H9 (cell line): ENCODE data around the gene SLC9A1. TPM values are rescaled to one million over a fixed set of nuclear protein-coding genes. Genes with fewer than 3 reads are reported as not detected.

Experiments
- DNase-seq: peaks from one replicate; pipeline ENCODE4 v3.0.0-alpha.2; 2017
- H2AFZ ChIP-seq: one replicate; pipeline ENCODE4 v1.6.1; 2013; ENCODE audit warnings: mild to moderate bottlenecking, low read length, control low read depth, moderate library complexity
- H2AK5ac ChIP-seq: 2 replicates; pipeline ENCODE4 v1.6.1; 2013; ENCODE audit warnings: low read length, control low read depth, mixed read lengths; ENCODE audit not compliant: insufficient read length
- H2BK120ac ChIP-seq: one replicate; pipeline ENCODE4 v1.6.1; 2013; ENCODE audit warnings: low read depth, mild to moderate bottlenecking, low read length, control low read depth, inconsistent platforms; ENCODE audit not compliant: poor library complexity, severe bottlenecking
- H2BK12ac ChIP-seq: 2 replicates; pipeline ENCODE4 v1.6.1; 2013; ENCODE audit warnings: low read length, control low read depth, mixed read lengths, low read depth; ENCODE audit not compliant: insufficient read length
- H2BK15ac ChIP-seq: 2 replicates; pipeline ENCODE4 v1.6.1; 2013; ENCODE audit warnings: low read depth, low read length, control low read depth
- H2BK20ac ChIP-seq: one replicate; pipeline ENCODE4 v1.6.1; 2013; ENCODE audit warnings: low read depth, mild to moderate bottlenecking, low read length, control low read depth, inconsistent platforms; ENCODE audit not compliant: poor library complexity, severe bottlenecking
- H2BK5ac ChIP-seq: 2 replicates; pipeline ENCODE4 v1.6.1; 2013; ENCODE audit warnings: low read length, control low read depth, mixed read lengths; ENCODE audit not compliant: insufficient read length
- H3K14ac ChIP-seq: 2 replicates; pipeline ENCODE4 v1.6.1; 2013; ENCODE audit warnings: low read length, control low read depth; ENCODE audit not compliant: insufficient read depth
- H3K18ac ChIP-seq: 2 replicates; pipeline ENCODE4 v1.6.1; 2013; ENCODE audit warnings: low read depth, mild to moderate bottlenecking, mixed read lengths, low read length, control low read depth; ENCODE audit not compliant: insufficient read length
- H3K23ac ChIP-seq: 2 replicates; pipeline ENCODE4 v1.6.1; 2013; ENCODE audit warnings: low read length, control low read depth, mixed read lengths, low read depth; ENCODE audit not compliant: insufficient read length
- H3K23me2 ChIP-seq: 2 replicates; pipeline ENCODE4 v1.6.1; 2013; ENCODE audit warnings: low read depth, mild to moderate bottlenecking, mixed read lengths, low read length, control low read depth; ENCODE audit not compliant: insufficient read length, poor library complexity, severe bottlenecking
- H3K27ac ChIP-seq: 2 replicates; pipeline ENCODE4 v1.5.1; 2013; ENCODE audit warnings: low read length, control low read depth, mixed read lengths, low read depth; ENCODE audit not compliant: insufficient read length
- H3K27me3 ChIP-seq: 2 replicates; pipeline ENCODE4 v1.6.1; 2013; ENCODE audit warnings: low read length, control low read depth, inconsistent platforms; ENCODE audit not compliant: insufficient read depth
- H3K4ac ChIP-seq: 2 replicates; pipeline ENCODE4 v1.6.1; 2013; ENCODE audit warnings: low read depth, mild to moderate bottlenecking, control low read depth, inconsistent platforms, low read length, moderate library complexity
- H3K4me1 ChIP-seq: 2 replicates; pipeline ENCODE4 v1.6.1; 2013; ENCODE audit warnings: low read length, control low read depth, inconsistent platforms; ENCODE audit not compliant: insufficient read depth
- H3K4me2 ChIP-seq: 2 replicates; pipeline ENCODE4 v1.6.1; 2013; ENCODE audit warnings: low read length, control low read depth, mixed read lengths; ENCODE audit not compliant: insufficient read length, insufficient read depth
- H3K56ac ChIP-seq: 2 replicates; pipeline ENCODE4 v1.6.1; 2013; ENCODE audit warnings: low read depth, mild to moderate bottlenecking, mixed read lengths, low read length, control low read depth; ENCODE audit not compliant: insufficient read length
- H3K79me1 ChIP-seq: 2 replicates; pipeline ENCODE4 v1.6.1; 2013; ENCODE audit warnings: low read depth, mild to moderate bottlenecking, moderate library complexity, low read length, control low read depth, inconsistent platforms; ENCODE audit not compliant: insufficient read depth, poor library complexity, severe bottlenecking
- H3K79me2 ChIP-seq: 2 replicates; pipeline ENCODE4 v1.6.1; 2013; ENCODE audit warnings: low read length, control low read depth, inconsistent platforms; ENCODE audit not compliant: insufficient read depth
- H3K9ac ChIP-seq: 2 replicates; pipeline ENCODE4 v1.6.1; 2013; ENCODE audit warnings: low read length, control low read depth, mixed read lengths; ENCODE audit not compliant: insufficient read length; ENCODE audit errors: extremely low read depth
- H3K9me3 ChIP-seq: one replicate; pipeline ENCODE4 v1.6.1; 2013; ENCODE audit warnings: low read depth, low read length, inconsistent platforms; ENCODE audit not compliant: control insufficient read depth
- H3T11ph ChIP-seq: one replicate; pipeline ENCODE4 v1.6.1; 2013; ENCODE audit warnings: mild to moderate bottlenecking, low read length, control low read depth, inconsistent platforms
- H4K20me1 ChIP-seq: one replicate; pipeline ENCODE4 v1.6.1; 2013; ENCODE audit not compliant: control insufficient read depth, insufficient read length, insufficient read depth
- H4K5ac ChIP-seq: 2 replicates; pipeline ENCODE4 v1.6.1; 2013; ENCODE audit warnings: low read depth, mild to moderate bottlenecking, mixed read lengths, low read length, control low read depth; ENCODE audit not compliant: insufficient read length
- H4K8ac ChIP-seq: replicated peaks from 2 replicates; pipeline ENCODE4 v1.6.1; 2013; ENCODE audit warnings: low read length, control low read depth, mixed read lengths, low read depth; ENCODE audit not compliant: insufficient read length
- H4K91ac ChIP-seq: 2 replicates; pipeline ENCODE4 v1.6.1; 2013; ENCODE audit warnings: low read depth, mild to moderate bottlenecking, moderate library complexity, mixed read lengths, low read length, control low read depth; ENCODE audit not compliant: insufficient read length
- H3K27ac Mint-ChIP-seq, 3 experiments: 2 replicates in 2 of 3; 3 replicates in 1 of 3; pipeline ENCODE4 v1.8.0; 2020 to 2021; ENCODE audit warnings: mixed read lengths in 3 of 3, mild to moderate bottlenecking in 1 of 3, moderate library complexity in 1 of 3
- H3K27me3 Mint-ChIP-seq: 2 replicates; pipeline ENCODE4 v1.8.0; 2021; ENCODE audit warnings: low read depth, mild to moderate bottlenecking, moderate library complexity, mixed read lengths
- H3K36me3 Mint-ChIP-seq, 3 experiments: 2 replicates in 2 of 3; 3 replicates in 1 of 3; pipeline ENCODE4 v1.8.0; 2020 to 2021; ENCODE audit warnings: low read depth in 3 of 3, mixed read lengths in 3 of 3; ENCODE audit not compliant: insufficient read depth in 1 of 3
- H3K4me1 Mint-ChIP-seq, 2 experiments: 2 replicates each; pipeline ENCODE4 v1.8.0; 2020; ENCODE audit warnings: mixed read lengths in 2 of 2
- H3K4me3 Mint-ChIP-seq, 2 experiments: 2 replicates in 1 of 2; 3 replicates in 1 of 2; pipeline ENCODE4 v1.8.0; 2020 to 2021; ENCODE audit warnings: mild to moderate bottlenecking in 2 of 2, mixed read lengths in 2 of 2, moderate library complexity in 1 of 2
- H3K9me3 Mint-ChIP-seq, 2 experiments: 2 replicates in 1 of 2; 3 replicates in 1 of 2; pipeline ENCODE4 v1.8.0; 2020; ENCODE audit warnings: mild to moderate bottlenecking in 2 of 2, mixed read lengths in 2 of 2, moderate library complexity in 1 of 2
- WGBS: extraction: QIAGEN DNeasy Blood & Tissue Kit; methylation state at CpG from one replicate; pipeline ENCODE4 v1.1.7; 2013; ENCODE audit warnings: missing lambda C conversion rate, low lambda C conversion rate, mixed read lengths; ENCODE audit not compliant: insufficient read length; ENCODE audit errors: extremely low coverage; 5-methylcytosine and 5-hydroxymethylcytosine counted together
- total RNA-seq: library from RNA; stranded (reverse); gene quantifications from 2 replicates; pipeline ENCODE4 v1.2.1, GENCODE V29; 2021
- TF ChIP-seq, protein P1 (sequence below): fragments of 200-600 bp; sonication (generic); conservative IDR thresholded peaks from 3 replicates; pipeline ENCODE4 v1.8.0; 2021; ENCODE audit warnings: antibody characterized with exemption, mild to moderate bottlenecking

SLC9A1 gene
- total RNA-seq, 1 experiment from 2014 or later, result 20.8 TPM

DNA sequence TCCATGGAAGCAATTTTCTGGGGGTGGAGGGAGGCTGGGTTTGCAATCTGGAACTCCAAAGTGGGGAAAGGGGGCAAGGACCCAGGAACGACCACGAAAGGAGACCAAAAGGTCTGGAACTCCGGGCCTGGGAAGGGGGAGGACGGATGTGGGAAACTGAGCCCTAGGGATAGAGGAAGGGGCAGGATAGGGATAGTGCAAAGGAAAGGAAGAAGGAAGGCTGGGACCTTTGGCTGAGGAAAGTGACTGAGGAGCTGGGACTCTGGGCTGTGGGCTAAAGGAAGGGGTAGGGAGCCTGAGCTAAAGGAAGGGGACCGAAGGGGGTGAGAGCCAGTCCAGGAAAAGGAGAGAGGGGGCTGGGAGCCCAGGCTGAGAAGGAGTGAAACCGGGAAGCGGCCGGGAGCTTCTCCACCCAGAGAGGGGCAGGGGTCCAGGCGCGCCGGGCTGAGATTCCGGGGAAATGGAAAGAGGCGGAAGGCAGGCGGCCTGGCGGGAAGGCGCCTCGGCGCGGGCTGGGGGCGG, 395 bp downstream of the SLC9A1 start:
- H3K9ac ChIP-seq, result peak overlapping the region; percentile 81
- DNase-seq, result no peak
- no peak overlapping the region for H3T11ph ChIP-seq
- Mint-ChIP-seq H3K27ac (peak overlapping the region; percentile 80 to 88 (median 80); a peak in 6 of 7 replicates), H3K9me3 (no peaks in the 10 kb centered on the region), H3K4me3 (peak overlapping the region; percentile 76 to 95), H3K36me3 (peaks cover 0 to 4% (median 2%) of the 10 kb centered on the region in 3 experiments; a peak in 1 of 7 replicates), H3K4me1 (peaks cover 28 to 32% of the 10 kb centered on the region in 2 experiments), H3K27me3 (no peaks in the 10 kb centered on the region; the same call in 1 of the 2 replicates)
- no peak overlapping the region for H3K23ac ChIP-seq
- no peaks in the 10 kb centered on the region for H4K20me1 ChIP-seq
- H3K14ac ChIP-seq, result peak overlapping the region; percentile 62
- H3K9me3 ChIP-seq, result no peaks in the 10 kb centered on the region
- no peak overlapping the region for H3K4ac ChIP-seq
- no peak overlapping the region for H2BK120ac ChIP-seq
- TF ChIP-seq, protein P1, sequence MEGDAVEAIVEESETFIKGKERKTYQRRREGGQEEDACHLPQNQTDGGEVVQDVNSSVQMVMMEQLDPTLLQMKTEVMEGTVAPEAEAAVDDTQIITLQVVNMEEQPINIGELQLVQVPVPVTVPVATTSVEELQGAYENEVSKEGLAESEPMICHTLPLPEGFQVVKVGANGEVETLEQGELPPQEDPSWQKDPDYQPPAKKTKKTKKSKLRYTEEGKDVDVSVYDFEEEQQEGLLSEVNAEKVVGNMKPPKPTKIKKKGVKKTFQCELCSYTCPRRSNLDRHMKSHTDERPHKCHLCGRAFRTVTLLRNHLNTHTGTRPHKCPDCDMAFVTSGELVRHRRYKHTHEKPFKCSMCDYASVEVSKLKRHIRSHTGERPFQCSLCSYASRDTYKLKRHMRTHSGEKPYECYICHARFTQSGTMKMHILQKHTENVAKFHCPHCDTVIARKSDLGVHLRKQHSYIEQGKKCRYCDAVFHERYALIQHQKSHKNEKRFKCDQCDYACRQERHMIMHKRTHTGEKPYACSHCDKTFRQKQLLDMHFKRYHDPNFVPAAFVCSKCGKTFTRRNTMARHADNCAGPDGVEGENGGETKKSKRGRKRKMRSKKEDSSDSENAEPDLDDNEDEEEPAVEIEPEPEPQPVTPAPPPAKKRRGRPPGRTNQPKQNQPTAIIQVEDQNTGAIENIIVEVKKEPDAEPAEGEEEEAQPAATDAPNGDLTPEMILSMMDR, result no peak
- peaks cover 11% of the 10 kb centered on the region for H3K23me2 ChIP-seq
- peaks cover 4% of the 10 kb centered on the region for H3K79me1 ChIP-seq
- no peak overlapping the region for H3K56ac ChIP-seq
- H4K8ac ChIP-seq, result no peak overlapping the region
- no peaks in the 10 kb centered on the region for H3K79me2 ChIP-seq
- no peak overlapping the region for H2BK5ac ChIP-seq
- no CpG with 5 or more reads among the region's 20 CpGs for WGBS
- H3K27me3 ChIP-seq, result no peaks in the 10 kb centered on the region
- H3K4me2 ChIP-seq, result peak overlapping the region; percentile 96
- no peak overlapping the region for H3K18ac ChIP-seq
- no peak overlapping the region for H4K5ac ChIP-seq
- H2AFZ ChIP-seq, result no peak overlapping the region
- H2BK12ac ChIP-seq, result no peak overlapping the region
- no peaks in the 10 kb centered on the region for H3K4me1 ChIP-seq
- H4K91ac ChIP-seq, result no peak overlapping the region
- H3K27ac ChIP-seq, result no peak overlapping the region
- no peak overlapping the region for H2BK20ac ChIP-seq
- no peak overlapping the region for H2BK15ac ChIP-seq
- H2AK5ac ChIP-seq, result no peak overlapping the region
